Ramos (cell line): ENCODE measurements around the gene LKAAEAR1.

Source experiments
- in situ Hi-C: fragments of 300-500 bp; cut with MboI; formaldehyde crosslinking; loops from one replicate; pipeline ENCODE4 v1.14.3; 2022; ENCODE audit warnings: low sequenced_read_pairs; ENCODE audit not compliant: unreplicated experiment

The LKAAEAR1 gene

GRCh38 chr20:64041040-64041780 is 43.0 kb downstream of the LKAAEAR1 start:
- in situ Hi-C loops, result loop anchor here (10.0 kb wide), 1 partner anchor 84 kb away; no protein-coding TSS in a partner anchor

GRCh38 chr20:64040231-64041039 is 43.8 kb downstream of the LKAAEAR1 start:
- in situ Hi-C loops, result loop anchor here (10.0 kb wide), 1 partner anchor 84 kb away; no protein-coding TSS in a partner anchor

- in situ Hi-C loops, result loop anchor here (10.0 kb wide), 1 partner anchor 85 kb away; no protein-coding TSS in a partner anchor
Measured at GRCh38 chr20:64039293-64040160, 44.7 kb downstream of the LKAAEAR1 start.

GRCh38 chr20:64038565-64039292 is 45.5 kb downstream of the LKAAEAR1 start:
- in situ Hi-C loops, result no loop called here

GRCh38 chr20:64038224-64038564 is 46.0 kb downstream of the LKAAEAR1 start:
- in situ Hi-C loops, result no loop called here

- in situ Hi-C loops, result no loop called here
Measured at GRCh38 chr20:64037498-64038213, 46.5 kb downstream of the LKAAEAR1 start.

GRCh38 chr20:64037199-64037497 is 47.0 kb downstream of the LKAAEAR1 start:
- in situ Hi-C loops, result no loop called here

GRCh38 chr20:64036346-64037198 is 47.6 kb downstream of the LKAAEAR1 start:
- in situ Hi-C loops, result no loop called here

- in situ Hi-C loops, result no loop called here
Measured at GRCh38 chr20:64035933-64036345, 48.3 kb downstream of the LKAAEAR1 start, which contains the start of gene C20orf204. TSS of gene C20orf204 (plus strand) at chr20:64036182. CDS start at chr20:64036324, 142 bp downstream.

- in situ Hi-C loops, result no loop called here
Measured at GRCh38 chr20:64035066-64035932, 48.9 kb downstream of the LKAAEAR1 start.

GRCh38 chr20:64033981-64034493 is 50.2 kb downstream of the LKAAEAR1 start:
- in situ Hi-C loops, result no loop called here
